ENCODE data around the gene NTRK3.

Gene NTRK3

GRCh38 chr15:88257311-88258092 is 963 bp upstream of the NTRK3 start:
- DNase-seq (ENCODE audit: low read depth in 2 of 2) = no peak

DNA sequence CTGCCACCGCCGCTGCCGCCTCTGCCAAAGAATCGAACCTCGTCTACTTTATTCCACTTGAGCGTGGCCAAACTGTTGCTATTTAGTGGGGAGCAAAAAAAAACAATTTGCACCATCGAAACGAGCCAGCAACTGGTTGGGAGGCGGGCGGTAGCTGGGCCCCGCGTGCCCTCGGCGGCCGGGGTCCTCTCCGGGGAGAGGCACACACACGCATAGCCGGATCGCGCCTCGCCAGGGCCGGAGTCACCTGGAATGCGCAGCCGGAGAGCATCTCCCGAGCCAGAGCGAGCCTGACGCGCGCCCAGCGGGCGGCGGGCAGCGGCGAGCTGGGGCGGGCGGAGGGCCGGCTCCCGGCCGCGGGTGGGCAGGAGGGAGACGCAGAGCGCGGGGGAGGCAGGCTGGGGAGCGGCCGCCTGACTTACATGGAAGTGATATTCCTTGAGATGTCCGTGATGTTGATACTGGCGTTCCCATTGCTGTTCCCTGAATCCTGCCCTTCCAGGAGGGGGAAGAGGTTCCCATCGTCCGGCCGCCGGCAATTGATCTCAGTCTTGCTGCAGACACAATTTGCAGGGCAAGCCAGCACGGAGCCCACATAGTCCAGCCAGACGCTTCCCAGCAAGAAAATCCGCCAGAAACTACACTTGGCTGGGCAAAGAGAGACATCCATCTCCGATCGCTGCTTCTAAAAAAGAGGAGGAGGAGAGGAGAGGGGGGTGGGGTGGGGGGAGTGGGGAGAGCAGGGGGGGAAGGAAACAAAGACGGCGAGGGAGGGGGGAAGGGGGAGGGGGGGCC is 858 bp downstream of the NTRK3 start:
- no peak for DNase-seq (ENCODE audit: low read depth in 2 of 2)

DNA sequence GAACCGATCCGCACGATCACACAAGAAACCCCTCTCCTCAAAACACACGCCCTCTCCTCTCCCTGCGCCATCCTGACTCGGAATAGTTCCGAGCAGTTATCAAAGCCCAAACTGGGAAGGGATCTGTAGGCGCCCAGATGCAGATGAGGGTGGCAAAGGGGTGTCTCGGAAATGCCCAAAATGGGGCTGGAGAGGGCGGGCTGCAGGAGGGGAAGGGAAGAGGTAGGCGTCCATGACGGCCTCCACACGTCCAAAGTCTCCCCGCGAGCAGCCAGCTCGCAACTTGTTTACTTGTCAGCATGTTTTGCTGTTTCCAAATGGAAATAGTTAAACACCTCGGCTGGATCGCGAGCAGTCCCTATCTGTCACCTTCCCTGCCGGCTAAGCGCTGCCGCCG is 1.5 kb downstream of the NTRK3 start:
- DNase-seq (ENCODE audit: low read depth in 2 of 2) = no peak

DNA sequence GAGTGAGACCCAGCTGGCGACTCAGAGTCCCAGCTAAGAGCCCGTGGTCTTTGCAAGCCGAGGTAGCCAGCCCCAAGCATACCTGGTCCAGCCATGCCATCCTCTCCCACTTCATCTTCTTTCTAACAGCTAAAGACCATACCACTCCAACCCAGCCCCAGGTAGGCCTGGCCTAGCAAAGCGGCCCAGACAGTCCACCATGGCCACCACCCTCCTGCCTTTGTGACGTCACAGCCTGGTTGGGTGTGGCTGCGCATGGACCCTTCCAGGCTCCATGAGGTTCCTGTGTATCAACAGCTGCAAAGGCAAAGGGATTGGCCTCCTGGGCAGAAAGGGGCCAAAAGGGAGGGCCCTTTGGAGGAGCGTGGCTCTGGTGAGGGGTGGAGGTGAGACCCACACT is 4.1 kb downstream of the NTRK3 start:
- DNase-seq (ENCODE audit: low read depth in 2 of 2) = no peak

- DNase-seq (ENCODE audit: low read depth in 2 of 2) = no peak
Measured at GRCh38 chr15:88250826-88251225, 5.7 kb downstream of the NTRK3 start.

DNA sequence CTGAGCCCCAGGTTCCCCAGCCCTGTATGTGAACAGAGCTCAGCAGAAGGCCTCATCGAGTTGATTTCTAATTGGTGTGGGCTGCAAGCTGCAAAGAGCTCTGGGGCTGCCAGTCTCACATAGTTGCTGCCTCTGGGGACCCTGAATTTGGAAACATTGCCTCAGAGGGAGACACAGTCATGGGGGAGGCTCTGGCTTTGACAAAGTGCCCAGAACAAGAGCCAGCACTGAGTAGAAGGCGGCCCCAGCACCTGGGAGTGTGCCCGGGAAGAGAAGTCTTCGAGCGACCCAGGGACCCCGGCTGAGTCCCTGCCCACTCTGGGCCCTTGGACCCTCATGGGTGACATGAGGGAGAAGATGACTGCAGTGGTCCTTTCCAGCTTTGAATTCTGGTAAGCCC is 7.3 kb downstream of the NTRK3 start:
- DNase-seq (ENCODE audit: low read depth in 2 of 2) = no peak

DNA sequence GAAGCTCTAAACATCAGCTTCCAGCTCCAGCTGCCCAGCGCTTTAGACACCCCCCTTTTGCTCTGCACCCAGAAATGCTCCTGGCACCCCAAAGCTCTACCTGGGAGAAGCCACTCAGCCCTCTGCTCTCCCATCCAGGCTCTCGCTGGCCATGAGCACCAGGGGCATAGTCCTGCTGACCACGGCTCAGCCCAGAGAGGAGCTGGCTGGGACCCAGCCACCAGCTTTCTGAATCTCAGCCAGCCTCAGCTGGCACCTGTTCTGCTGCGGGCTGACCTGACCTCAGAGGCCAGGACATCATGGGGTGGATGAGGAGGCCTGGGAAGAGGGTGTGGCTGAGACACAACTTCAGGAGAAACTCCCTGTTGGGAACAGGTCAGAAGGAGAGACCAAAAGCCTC is 8.6 kb downstream of the NTRK3 start:
- no peak for DNase-seq (ENCODE audit: low read depth in 2 of 2)

DNA sequence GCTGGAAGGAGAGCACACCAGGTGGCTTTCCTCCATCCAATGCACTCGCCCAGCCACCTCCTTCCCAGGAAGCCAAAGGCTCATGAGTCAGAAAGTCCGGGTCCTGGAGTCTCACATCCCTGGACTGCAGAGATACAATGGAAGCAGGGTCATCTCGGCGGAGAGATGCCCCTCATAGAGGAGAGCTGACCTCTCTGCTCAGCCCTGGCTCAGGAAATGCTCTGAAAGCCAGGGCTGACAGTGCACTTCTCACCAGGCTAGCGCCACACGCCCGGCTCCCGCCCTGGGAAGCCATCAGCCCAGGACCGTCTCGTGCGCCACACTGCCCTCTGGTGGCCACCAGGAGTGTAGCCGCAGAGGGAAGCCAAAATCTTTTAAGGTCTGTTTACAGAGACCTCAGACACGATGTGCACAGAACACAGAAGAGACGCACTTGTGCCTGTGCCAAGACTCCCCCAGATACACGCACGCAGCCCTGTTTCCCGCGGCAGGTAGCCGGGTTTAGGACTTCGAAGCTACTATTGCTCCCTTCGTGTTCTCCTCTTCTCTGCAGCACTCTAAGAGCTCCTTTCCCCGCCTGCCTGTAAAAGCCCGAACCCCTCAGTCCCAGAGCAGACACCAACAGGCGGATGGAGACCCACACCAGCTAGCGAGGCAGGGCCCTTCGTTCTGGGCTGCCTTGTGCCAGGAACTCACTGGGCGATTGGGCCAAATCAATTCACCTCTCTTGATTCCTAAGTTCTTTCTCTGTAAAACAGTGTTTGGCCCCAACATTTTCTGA is 9.7 kb downstream of the NTRK3 start:
- peak; percentile 65 to 69 for DNase-seq (ENCODE audit: low read depth in 2 of 2)

DNA sequence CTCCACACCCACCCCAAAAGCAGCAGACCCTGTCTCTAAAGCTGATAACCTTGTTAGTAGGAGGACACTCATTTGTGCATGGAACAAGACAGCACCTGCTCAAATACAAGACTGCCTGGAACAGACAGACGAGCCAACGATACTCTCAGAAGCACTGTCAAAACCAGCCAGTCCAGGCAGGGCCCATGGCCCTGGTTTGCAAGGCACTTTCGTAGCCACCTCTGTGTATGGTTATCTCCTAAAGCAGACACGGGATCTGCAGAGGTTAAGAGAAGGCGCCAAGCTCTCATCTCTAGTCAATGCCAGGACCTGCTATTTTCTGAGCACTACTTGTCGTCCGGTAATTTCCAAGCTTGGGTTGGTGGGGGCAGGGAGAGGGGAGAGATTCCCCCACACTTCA is 10.5 kb downstream of the NTRK3 start:
- no peak for DNase-seq (ENCODE audit: low read depth in 2 of 2)

GRCh38 chr15:88243895-88244787 is 12.4 kb downstream of the NTRK3 start:
- no peak for DNase-seq (ENCODE audit: low read depth in 2 of 2)

GRCh38 chr15:88242586-88243555 is 13.7 kb downstream of the NTRK3 start:
- no peak for DNase-seq (ENCODE audit: low read depth in 2 of 2)

- no peak for DNase-seq (ENCODE audit: low read depth in 2 of 2)
Measured at GRCh38 chr15:88241461-88241860, 15.1 kb downstream of the NTRK3 start.

DNA sequence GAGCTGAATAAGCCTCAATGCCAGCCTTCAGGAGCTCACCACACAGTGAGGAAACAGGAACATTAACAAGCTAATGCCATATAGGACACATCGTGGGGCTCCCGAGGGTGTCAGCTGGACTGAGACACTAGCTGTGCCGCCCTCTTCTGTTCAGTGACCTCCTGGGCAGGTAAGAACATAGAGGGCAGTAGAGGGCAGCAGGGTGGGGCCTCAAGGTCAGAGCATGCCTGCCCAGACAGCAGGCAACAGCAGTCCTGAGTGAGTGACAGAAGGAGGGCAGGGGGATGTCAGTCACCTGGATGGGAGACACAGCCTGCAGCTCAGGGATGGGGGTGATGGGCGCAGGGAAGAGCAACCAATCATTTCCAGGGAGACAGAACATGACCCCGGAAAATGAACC is 15.5 kb downstream of the NTRK3 start:
- DNase-seq (ENCODE audit: low read depth in 2 of 2) = no peak

GRCh38 chr15:88239594-88239993 is 16.9 kb downstream of the NTRK3 start:
- DNase-seq (ENCODE audit: low read depth in 2 of 2) = no peak

DNA sequence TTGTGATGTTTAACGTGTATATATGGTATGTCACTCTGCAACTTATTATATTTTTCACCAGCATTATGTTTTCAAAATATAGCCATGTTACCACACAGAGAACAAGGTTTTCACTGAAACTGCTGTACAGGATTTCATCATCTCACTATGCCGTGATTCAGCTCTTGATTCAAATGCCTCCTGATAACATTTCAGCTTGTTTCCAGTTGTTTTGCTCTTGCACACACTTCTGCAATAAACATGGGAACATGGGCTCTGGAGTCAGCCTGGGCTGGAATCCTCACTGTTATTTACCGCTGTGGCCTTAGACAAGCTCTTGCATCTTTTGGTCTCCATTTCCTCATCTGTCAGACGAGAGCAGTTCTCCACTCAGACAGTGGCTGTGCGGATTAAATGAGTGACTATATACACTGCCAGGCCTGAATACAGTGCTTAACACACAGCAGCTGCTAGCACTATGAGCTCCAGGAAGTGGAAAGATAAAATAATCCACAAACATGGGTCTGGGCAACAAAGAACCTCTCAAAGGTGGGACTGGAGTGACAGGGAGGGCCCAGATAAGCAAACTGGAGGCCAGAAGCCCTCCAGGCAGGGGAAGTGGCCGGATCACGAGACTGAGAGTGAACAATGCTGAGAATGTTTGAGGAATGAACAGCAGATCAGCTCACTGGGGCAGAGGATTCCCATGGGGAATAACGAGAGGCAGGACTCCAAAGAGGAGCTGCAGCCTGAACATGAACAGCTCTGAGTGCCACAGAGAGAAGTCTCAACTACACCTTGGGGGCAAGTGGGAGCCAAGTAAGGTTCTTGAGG is 17.7 kb downstream of the NTRK3 start:
- no peak for DNase-seq (ENCODE audit: low read depth in 2 of 2)

GRCh38 chr15:88234711-88235110 is 21.8 kb downstream of the NTRK3 start:
- DNase-seq (ENCODE audit: low read depth in 2 of 2) = no peak

GRCh38 chr15:88233921-88234320 is 22.6 kb downstream of the NTRK3 start:
- DNase-seq (ENCODE audit: low read depth in 2 of 2) = no peak

DNA sequence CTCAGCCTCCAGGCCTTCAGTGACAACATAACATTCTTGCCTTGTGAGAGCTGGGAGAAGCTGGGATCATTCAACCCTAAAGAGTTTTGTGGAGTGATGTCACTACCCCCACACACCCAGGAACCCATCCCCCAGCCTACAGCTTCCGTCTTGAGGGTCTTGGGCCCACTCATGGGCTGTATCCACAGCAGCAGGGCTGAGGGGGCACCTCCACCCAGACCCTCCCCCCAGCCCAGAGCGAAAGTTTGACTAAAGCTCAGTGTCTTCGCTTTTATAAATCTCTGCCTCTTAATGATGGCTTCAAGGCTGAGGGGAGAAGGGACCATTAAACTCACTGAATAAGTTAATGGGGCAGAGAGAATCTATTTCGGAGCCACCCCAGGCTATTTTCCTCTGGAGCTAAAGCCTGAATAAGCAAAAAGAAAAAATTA is 23.8 kb downstream of the NTRK3 start:
- no peak for DNase-seq (ENCODE audit: low read depth in 2 of 2)

DNA sequence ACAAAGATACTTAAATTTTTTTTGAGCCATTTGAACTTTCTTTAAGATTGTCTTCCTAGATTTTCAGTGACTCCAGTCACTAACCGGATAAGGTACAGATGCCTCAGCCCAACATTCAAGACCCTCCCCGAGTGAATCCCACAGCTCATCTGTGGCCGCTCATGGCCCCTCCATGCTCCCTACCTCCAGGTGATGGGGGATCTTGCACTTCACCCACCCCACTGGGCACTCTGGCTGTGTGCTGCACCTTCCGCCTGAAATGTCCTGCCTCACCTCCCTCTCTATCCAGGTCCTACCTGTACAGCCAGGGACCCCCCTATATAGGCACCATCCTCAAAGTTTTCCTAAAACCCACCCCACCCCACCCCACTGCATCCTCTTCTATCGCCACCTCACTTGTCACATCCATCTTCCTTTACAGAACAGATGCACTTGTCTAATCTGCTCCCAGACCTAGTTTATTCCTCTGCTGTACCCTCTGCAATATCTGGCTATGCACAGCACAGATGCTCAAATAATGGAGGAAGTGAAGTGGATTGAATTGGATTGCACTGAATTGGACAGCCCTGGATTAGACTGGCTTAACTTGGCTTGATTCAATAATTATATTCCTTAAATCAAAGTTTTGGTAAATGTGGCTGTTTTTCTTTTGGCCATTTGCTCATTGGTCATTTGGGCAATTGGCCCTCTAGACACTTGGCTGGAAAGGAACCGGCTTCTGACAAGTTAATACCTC is 24.5 kb downstream of the NTRK3 start:
- no peak for DNase-seq (ENCODE audit: low read depth in 2 of 2)

Measured in activated CD4-positive, alpha-beta T cell treated with anti-CD3 and anti-CD28 coated beads for 24 hours (primary cell).